ENCODE measurements around the gene LCORL.

Gene LCORL

DNA sequence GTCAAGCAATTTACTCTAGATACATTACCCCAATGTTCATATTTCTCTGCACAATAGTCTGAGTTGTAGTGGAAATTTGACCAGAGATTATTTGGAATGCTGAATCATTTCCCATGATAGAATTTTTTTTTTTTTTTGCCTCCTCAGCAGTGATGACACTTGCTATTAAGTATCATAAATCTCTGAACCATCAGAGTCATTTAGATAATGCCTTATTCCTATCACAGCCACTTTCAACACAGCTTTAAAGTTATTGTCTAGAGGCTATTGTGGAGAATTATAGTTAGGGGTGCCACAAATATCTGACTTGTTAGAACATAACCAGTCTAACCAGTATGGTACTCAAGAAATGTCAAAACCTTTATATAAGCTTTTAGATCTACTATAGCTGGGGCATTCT lies 79.8 kb downstream of the LCORL start:
- in situ Hi-C loops (cut with MboI; ENCODE audit: low sequenced_read_pairs): no loop called here

DNA sequence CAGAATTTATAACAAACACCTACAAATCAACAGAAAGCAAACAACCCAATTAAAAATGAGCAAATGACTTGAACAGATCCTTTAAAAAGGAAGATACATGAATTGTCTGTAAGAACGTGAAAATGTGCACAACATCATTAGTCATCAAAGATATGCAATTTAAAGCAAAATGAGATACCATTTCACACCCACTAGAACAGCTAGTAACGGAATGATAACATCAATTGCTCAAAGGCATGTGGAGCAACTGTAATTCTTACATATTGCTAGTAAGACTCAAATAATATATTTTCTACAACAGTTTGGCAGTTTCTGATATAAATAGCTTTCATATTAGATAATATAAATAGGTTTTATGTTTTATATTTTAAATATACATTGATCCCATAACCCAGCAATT lies 82.5 kb downstream of the LCORL start:
- in situ Hi-C loops (cut with MboI; ENCODE audit: low sequenced_read_pairs): no loop called here

DNA sequence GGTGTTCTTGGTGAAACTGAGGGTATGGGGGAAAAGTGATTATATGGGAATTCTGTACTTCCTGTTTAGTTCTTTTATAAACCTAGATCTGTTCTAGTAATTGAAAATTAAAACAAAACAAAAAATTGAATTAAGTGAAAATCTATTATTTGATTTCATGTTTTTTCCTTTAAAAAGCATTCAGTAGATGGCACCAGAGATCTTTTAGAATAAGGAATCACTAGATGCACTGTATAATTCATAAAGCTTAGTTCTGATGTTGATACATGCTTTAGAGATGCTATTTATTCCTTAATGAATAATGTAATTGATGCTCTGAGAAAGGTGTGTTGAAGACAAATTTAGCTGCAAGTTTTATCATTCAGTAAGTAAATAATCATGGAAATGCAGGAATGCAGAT lies 87.3 kb downstream of the LCORL start:
- in situ Hi-C loops (cut with MboI; ENCODE audit: low sequenced_read_pairs): no loop called here

DNA sequence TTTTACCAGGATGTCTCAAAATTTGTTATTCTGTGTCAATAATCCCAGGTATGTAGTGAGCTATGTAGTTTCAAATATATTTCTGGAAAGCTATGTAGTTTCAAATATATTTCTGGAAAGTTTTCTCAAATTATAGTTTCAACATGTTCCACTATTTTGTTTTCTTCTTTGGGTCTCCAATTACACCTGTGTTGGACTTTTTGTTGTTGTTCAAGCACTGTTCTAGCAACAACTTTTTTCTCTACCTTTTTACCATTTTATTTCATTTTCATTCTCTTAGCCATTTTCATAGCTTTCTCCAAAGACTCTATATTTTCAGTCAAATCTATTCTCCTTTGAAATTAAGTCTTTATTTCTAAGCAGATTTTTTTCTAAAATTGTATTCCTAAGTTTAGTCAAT lies 88.4 kb downstream of the LCORL start:
- in situ Hi-C loops (cut with MboI; ENCODE audit: low sequenced_read_pairs): no loop called here

DNA sequence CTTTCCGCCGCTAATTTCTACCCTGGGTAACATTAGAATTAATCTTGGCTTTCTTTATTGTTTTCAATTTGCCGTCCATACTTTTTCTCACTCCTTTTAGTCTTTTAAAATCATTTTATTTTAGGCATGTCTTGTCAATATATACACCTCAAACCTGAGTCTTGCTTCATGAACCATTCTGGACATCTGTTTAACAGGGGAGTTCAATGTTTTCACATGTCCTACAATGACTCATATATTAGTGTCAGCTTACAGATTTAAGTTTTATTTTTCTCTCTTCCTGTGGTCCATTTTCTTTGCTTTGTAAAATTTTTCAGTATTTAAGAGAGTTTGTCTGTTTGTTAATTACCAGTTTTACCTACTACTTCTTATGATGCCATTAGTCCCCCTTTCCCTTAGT lies 89.5 kb downstream of the LCORL start:
- in situ Hi-C loops (cut with MboI; ENCODE audit: low sequenced_read_pairs): no loop called here

DNA sequence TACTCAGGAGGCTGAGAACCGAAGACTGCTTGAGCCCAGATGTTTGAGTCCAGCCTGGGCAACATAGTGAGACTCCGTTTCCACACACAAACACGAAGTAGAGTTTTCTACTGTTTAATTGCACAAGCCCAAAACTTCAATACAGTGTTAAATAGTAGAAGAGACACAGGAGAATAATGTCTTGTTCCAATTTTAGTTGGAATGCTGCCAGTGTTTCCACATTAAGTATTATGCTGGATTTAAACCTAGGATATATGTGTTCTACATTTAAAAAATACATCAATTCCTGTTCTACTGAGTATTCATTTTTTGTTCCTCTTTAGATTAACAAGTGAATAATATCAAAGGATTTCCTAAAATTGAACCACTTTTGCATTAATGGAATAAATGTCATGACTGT lies 91.3 kb downstream of the LCORL start:
- in situ Hi-C loops (cut with MboI; ENCODE audit: low sequenced_read_pairs): no loop called here

DNA sequence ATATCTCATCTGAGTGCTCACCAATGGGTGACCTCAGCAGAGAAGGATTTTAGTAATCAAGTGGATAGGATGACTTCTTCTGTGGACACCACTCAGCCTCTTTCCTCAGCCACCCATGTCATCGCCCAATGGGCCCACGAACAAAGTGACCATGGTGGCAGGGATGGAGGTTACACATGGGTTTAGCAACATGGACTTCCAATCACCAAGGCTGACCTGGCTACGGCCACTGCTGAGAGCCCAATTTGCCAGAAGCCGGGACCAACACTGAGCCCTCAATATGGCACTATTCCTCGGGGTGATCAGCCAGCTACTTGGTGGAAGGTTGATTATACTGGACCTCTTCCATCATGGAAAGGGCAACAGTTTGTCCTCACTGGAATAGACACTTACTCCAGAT lies 97.4 kb downstream of the LCORL start:
- in situ Hi-C loops (cut with MboI; ENCODE audit: low sequenced_read_pairs): no loop called here

DNA sequence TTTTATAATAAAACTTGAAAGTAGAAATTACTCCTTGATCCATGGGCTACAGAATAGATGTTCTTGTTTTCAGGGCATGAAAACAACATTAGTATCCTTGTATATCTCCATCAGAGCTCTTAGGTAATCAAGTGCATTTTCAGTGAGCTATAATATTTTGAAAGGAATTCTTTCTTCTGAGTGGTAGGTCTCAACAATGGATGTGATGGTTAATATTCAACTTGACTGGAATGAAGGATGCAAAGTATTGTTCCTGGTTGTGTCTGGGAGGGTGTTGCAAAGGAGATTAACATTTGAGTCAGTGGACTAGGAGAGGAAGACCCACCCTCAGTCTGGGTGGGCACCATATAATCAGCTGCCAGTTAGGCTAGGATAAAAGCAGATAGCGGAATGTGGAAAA lies 100.1 kb downstream of the LCORL start:
- in situ Hi-C loops (cut with MboI; ENCODE audit: low sequenced_read_pairs): no loop called here

DNA sequence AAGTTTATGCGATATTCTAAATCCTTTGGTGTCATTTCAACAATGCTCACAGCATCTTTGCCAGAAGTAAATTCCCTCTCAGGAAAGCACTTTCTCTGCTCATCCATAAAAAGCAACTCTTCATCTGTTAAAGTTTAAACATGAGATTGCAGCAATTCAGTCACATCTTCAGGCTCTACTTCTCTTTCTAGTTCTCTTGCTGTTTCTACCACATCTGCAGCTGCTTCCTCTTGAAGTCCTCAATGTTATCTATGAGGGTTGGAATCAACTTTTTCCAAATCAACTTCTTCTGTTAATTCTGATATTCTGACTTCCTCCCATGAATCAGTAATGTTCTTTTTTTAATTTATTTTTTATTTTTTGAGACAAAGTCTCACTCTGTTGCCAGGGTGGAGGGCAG lies 100.9 kb downstream of the LCORL start:
- in situ Hi-C loops (cut with MboI; ENCODE audit: low sequenced_read_pairs): no loop called here

DNA sequence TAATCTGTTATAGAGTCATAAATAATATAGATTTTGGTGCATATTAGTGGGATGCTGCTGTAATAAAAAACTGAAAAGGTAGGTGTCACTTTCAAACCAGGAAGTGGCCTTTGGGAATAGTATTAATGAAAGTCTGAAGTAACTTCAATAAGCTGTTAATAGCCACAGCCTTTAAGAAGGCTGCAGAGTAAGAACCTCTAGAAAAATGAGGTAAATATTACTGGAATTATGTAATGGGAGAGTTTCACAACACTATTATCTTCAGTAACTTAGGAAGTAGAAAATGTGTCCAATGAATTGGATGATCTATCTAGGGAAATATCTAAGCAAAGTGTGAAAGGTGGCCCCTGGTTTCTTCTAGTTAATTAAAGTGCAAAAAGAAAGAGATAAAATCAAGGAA lies 106.1 kb downstream of the LCORL start:
- in situ Hi-C loops (cut with MboI; ENCODE audit: low sequenced_read_pairs): no loop called here

DNA sequence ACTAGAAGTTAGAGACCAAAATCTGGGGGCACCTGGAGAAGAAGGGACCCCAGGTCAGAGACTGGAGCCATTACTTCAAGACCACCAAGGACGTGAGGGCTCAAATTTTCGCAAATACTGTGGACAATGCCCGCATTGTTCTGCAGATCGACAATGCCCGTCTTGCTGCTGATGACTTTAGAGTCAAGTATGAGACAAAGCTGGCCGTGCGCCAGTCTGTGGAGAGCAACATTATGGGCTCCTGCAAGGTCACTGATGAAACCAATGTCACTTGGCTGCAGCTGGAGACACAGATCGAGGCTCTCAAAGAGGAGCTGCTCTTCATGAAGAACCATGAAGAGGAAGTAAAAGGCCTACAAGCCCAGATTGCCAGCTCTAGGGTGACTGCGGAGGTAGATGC lies 109.5 kb downstream of the LCORL start:
- in situ Hi-C loops (cut with MboI; ENCODE audit: low sequenced_read_pairs): no loop called here

DNA sequence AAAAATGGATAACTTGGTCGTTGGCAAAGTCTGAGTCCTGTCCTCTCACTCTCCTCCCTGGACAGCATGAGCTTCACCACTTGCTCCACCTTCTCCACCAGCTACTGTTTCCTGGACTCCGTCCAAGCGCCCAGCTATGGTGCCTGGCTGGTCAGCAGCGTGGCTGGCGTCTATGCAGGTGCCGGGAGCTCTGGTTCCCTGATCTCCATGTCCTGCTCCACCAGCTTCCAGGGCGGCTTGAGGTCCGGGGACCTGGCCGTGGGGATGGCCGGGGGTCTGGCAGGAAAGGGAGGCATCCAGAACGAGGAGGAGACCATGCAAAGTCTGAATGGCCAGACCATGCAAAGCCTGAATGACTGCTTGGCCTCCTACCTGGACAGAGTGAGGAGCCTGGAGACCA lies 109.9 kb downstream of the LCORL start:
- in situ Hi-C loops (cut with MboI; ENCODE audit: low sequenced_read_pairs): no loop called here

DNA sequence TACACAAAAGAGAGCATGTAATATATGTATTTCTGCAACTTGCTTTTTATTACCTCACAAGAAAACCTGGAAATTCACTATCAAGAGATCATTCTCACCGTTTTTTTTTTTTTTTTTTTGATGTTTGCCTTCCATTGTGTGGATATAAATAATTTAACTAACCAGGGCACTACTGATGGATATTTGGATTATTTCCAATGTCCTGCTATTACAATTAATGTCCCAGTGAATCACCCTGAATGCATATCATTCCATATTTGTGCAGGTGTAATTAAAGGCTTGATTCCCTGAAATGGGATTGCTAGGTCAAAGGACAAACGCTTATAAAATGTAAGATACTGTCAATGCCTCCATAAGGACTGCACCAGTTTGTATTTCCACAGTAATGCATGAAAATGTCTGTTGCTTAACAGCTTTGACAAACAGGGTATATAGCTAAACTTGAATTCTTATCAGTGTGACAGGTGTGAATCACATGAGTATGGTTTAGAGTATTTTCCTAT lies 123.0 kb downstream of the LCORL start:
- in situ Hi-C loops (cut with MboI; ENCODE audit: low sequenced_read_pairs): no loop called here

DNA sequence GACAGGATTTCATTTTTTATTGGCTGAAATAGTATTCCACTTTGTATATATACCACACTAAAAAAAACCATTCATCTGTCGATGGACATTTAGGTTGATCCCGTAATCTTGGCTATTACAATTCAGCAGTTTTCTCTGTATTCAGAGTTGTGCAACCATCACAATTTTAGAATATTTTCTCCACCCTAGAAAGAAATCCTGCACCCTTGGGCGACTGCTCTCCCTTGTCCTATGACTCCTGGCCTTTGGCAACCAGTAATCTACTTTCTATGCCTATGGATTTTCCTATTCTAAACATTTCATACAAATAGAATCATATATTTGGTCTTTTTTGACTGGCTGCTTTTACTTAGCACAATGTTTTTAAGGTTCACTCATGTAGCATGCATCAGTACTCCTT lies 126.1 kb downstream of the LCORL start:
- in situ Hi-C loops (cut with MboI; ENCODE audit: low sequenced_read_pairs): no loop called here

DNA sequence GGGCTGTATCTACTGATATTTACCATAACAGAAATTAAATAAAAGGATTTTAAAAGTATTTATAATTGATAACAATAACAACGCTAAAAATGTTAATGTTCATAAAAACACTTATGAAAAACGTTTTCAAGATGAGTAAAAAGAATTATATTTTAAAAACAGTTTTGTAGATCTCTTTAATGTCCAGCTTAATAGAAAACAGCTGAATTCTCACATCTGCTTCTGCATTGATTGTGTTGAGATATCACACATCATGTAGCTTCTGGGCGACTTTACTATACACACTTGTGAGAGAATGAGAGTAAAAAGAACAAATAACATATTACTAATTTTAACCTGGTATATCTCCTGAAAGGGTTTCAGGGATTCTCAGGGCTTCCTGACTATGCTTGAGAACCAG lies 127.1 kb downstream of the LCORL start:
- in situ Hi-C loops (cut with MboI; ENCODE audit: low sequenced_read_pairs): no loop called here

DNA sequence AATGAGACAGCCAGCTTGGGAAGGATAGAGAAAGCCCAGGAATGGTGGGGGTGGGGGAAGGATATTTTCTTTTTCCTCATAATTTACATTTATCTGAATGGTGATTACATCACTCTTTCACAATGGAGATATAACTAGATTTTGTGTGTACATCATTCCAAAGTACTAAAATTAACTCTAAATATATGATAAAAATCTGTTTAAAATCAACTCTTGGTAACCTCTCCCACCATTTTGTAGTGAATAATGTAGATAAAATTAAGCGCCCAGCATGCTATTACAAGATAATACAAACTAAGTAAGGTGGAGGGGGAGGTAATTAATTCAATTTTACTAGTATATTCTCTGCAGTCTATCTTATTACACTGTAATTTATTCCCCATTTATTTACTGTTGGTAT lies 131.9 kb downstream of the LCORL start:
- in situ Hi-C loops (cut with MboI; ENCODE audit: low sequenced_read_pairs): no loop called here

DNA sequence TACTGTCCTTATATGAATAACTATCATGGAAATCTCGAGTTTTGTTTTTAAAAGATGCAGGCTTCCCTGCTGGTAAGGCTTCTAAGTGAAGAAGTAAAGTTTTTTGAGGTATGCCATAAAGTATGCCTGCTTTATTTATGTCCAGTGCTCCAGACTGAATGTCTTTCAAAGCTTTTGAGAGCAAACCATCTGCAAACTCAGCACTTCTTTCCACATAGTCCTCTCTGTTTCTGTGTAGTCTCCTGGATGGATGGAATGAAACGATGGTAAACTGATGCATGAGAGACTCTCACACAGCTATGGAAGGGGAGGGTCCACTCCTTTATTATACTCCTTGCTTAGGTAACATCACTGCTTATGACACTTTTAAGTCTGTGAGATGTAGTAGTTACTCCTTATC lies 137.0 kb downstream of the LCORL start:
- in situ Hi-C loops (cut with MboI; ENCODE audit: low sequenced_read_pairs): no loop called here

DNA sequence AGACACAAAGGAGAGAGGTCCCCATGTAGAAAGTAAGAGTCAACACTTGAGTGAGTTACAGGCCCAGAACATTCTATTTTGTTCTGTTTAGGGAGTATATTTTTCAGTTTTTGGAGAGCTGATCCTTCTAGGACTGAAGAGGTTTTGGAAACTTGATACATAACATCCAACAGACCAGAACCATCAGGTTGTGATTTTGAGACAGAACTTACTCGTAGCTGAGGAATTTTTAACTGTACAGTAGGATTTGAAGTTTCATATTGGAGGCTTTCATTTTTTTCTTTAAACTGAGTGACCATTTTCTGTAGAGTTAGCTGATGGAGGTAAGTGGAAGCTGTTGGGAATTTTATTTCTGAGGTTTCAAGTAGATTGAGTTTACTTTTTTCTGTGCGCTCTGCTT lies 137.5 kb downstream of the LCORL start:
- in situ Hi-C loops (cut with MboI; ENCODE audit: low sequenced_read_pairs): no loop called here

DNA sequence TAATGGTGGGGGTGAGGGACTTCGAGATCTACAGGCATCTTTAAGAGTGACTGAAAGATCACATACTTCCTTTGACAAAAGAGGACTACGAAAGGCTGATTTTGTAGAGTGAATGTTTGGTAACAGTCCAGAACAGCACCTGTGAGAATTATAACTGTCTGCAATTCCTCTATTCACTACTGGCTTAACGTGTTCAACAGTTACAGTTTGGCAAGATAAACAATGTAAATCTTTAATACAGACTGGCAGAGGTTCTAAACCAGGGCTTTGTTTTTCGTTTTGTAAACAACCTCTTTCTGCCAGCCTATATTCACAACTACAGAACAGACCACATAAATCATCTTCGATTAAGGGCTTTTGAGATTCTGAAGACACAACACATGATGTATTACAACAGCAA lies 143.9 kb downstream of the LCORL start:
- in situ Hi-C loops (cut with MboI; ENCODE audit: low sequenced_read_pairs): no loop called here

DNA sequence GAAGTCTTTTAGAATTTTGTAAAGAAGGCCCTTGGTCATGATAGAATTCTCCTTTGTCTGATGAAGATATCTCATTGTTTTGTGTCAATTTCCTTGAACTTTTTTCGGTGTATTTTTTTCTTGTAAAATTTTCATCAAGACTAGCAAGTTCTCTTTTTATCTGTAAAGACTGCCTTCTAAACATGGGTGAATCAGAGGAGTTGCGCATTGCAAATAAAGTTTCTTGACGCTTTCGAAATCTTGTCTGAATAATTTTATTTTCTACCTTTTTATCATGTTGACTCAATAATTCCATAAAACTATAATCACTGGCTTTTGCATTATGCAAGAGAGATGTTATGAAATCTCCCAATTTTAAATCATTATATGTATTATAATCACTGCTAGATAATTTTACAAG lies 144.6 kb downstream of the LCORL start:
- in situ Hi-C loops (cut with MboI; ENCODE audit: low sequenced_read_pairs): no loop called here

DNA sequence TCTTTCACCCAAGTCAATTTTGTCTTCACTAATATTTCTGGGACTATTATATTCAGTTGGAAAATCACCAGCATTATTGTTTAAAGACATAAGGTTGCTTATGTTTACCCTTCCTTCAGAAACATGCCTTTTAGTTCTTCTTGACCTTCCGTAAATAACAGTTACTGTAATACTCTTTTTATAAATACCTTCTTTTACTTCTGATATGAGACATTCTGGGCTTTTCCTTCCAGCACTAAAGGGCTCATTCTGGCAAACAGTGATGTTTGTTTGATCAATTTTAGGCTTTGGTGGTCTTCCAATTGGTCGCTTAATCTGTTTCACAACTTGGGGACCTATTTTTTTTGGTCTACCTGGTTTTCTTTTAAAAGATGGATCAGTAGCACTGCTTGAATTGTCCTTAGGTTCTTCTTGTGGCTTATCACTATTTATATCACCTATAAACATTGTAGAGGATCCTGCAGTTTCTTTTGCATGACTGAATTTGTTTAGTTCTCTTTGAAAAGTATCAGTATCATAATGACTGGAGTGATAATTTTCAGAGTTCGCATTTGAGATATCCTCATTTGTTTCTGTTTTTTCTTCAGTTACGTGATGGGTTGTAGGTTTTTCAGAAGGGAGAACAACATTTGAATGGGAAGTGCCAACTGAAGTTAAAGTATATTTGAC lies 146.0 kb downstream of the LCORL start:
- in situ Hi-C loops (cut with MboI; ENCODE audit: low sequenced_read_pairs): no loop called here

DNA sequence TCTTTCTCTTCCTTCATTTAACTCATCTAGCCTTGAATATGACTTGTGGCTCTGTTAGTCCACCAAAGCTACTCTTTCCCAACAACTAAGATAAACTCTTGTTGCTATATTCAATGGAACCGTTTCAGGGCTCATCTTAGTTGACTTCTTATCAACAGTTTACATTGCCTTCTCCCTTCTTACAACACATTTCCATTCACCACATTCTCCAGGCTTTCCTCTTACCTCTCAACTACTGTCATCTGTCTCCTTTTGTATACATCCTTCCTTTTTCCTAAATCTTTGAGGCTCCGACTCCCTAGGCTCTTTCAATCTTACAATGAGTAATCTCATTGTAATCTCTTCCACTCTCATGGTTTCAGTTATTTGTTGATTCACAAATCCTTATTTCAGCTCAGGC lies 152.2 kb downstream of the LCORL start:
- in situ Hi-C loops (cut with MboI; ENCODE audit: low sequenced_read_pairs): no loop called here

DNA sequence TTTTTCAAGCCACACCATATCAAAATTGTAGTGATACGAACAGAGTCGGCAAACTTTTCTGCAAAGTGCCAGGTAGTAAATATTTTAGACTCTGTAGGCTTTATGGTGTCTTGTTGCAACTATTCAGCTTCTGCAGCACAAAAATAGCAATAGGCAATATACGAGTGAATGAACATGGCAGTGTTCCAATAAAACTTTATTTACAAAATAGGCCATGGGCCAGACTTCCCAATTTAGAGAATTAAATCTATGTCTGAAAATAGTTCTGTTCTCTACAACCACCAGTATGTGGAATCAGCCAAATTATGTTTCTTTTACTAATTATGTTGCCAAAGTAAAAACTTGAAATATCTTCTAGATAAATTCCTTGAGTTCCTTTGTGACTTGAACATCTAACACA lies 154.3 kb downstream of the LCORL start:
- in situ Hi-C loops (cut with MboI; ENCODE audit: low sequenced_read_pairs): no loop called here

Measured in HL-60/S4 treated with phorbol 12-myristate 13-acetate at 8.2 ng/mL for 4 days and 3 days (cell line).